ENCODE data around the gene LMO4.

- TF ChIP-seq CTCF (CRISPR knock-in tag; IDR thresholded peaks at IDR 0.05) = no peak
- no peak for TF ChIP-seq HDAC2 (CRISPR knock-in tag; IDR thresholded peaks at IDR 0.05)
- TF ChIP-seq EZH2 (conservative IDR thresholded peaks at IDR 0.05; ENCODE audit: low read depth, low read length) = no peak
- no peak for TF ChIP-seq PAWR (CRISPR knock-in tag; IDR thresholded peaks at IDR 0.05; ENCODE audit: borderline replicate concordance)
- TF ChIP-seq POLR2A (IDR thresholded peaks at IDR 0.05; ENCODE audit: insufficient read depth in 1 of 2, low read depth in 2 of 2, low read length in 2 of 2) = no peak
Observed at GRCh38 chr1:87362834-87363426, 34.2 kb downstream of the LMO4 start.
